Activated CD8-positive, alpha-beta T cell treated with anti-CD3 and anti-CD28 coated beads, Interleukin-2, amount 10 ng/mL, durations not matched to agents 7 days and 5 days (primary cell): ENCODE data around the gene ATP13A2. TPM values are rescaled to one million over a fixed set of nuclear protein-coding genes. Genes with fewer than 3 reads are reported as not detected.

ENCODE experiments used
- ATAC-seq: fragments of 150-1000 bp; cut with Tn5 transposase; one replicate; pipeline ENCODE4 v1.10.0; 2021; ENCODE audit warnings: moderate library complexity
- CTCF ChIA-PET: fragments of 350-600 bp; sonication (Branson Sonifier 250); formaldehyde crosslinking; loops from one replicate; lab custom pipeline; 2021; ENCODE audit warnings: antibody characterized with exemption; lab: Charles Lee
- POLR2A ChIA-PET: fragments of 350-600 bp; sonication (Branson Sonifier 250); formaldehyde crosslinking; loops from one replicate; lab custom pipeline; 2021; ENCODE audit warnings: antibody characterized with exemption; lab: Charles Lee
- DNase-seq: peaks from one replicate; pipeline ENCODE4 v3.0.0-alpha.2; 2020
- H3K27ac Mint-ChIP-seq: one replicate; pipeline ENCODE4 v1.8.0; 2021; ENCODE audit warnings: mild to moderate bottlenecking, mixed read lengths
- H3K27me3 Mint-ChIP-seq: one replicate; pipeline ENCODE4 v1.8.0; 2021; ENCODE audit warnings: low read depth, mixed read lengths
- H3K36me3 Mint-ChIP-seq: one replicate; pipeline ENCODE4 v1.8.0; 2021; ENCODE audit warnings: low read depth, mixed read lengths
- H3K4me1 Mint-ChIP-seq: one replicate; pipeline ENCODE4 v1.8.0; 2021; ENCODE audit warnings: low read depth, mixed read lengths
- H3K4me3 Mint-ChIP-seq: one replicate; pipeline ENCODE4 v1.8.0; 2021; ENCODE audit warnings: mild to moderate bottlenecking, mixed read lengths
- H3K9me3 Mint-ChIP-seq: one replicate; pipeline ENCODE4 v1.8.0; 2022; ENCODE audit warnings: mixed read lengths; ENCODE audit not compliant: insufficient read depth
- total RNA-seq, 2 experiments: library from RNA; stranded (reverse); gene quantifications; one replicate each; pipeline ENCODE4 v1.2.3, GENCODE V29; 2021

Gene ATP13A2
- total RNA-seq, 2 experiments from 2014 or later, result 42.7 to 51.4 TPM

- ATAC-seq (no peak), DNase-seq (no peak)
- Mint-ChIP-seq H3K9me3 (no peaks in the 10 kb centered on the region), H3K36me3 (no peaks in the 10 kb centered on the region), H3K27ac (no peak overlapping the region), H3K4me1 (peaks cover 3% of the 10 kb centered on the region), H3K4me3 (no peak overlapping the region), H3K27me3 (peaks cover 7% of the 10 kb centered on the region)
- ChIA-PET POLR2A (interaction anchor here (0.5 kb wide), 1 partner anchor 41 kb away, joined by 3 read pairs; no protein-coding TSS in a partner anchor), CTCF (interaction anchor here (1.0 to 1.2 kb wide), 3 partner anchors 14 to 16 kb away, joined by 3 to 5 read pairs (median 4); no protein-coding TSS in a partner anchor)
Measured at GRCh38 chr1:16975838-16976237, 35.9 kb downstream of the ATP13A2 start.

GRCh38 chr1:16975211-16975610, 36.5 kb downstream of the ATP13A2 start:
- DNase-seq, result no peak
- H3K27me3 Mint-ChIP-seq, result peaks cover 5% of the 10 kb centered on the region
- H3K9me3 Mint-ChIP-seq, result no peaks in the 10 kb centered on the region
- H3K36me3 Mint-ChIP-seq, result no peaks in the 10 kb centered on the region
- ATAC-seq, result no peak
- CTCF ChIA-PET, result interaction anchor here (1.2 kb wide), 1 partner anchor 15 kb away, joined by 5 read pairs; no protein-coding TSS in a partner anchor
- H3K27ac Mint-ChIP-seq, result no peak overlapping the region
- H3K4me3 Mint-ChIP-seq, result no peak overlapping the region
- H3K4me1 Mint-ChIP-seq, result no peaks in the 10 kb centered on the region
- POLR2A ChIA-PET, result no interaction called here

- Mint-ChIP-seq H3K9me3 (no peaks in the 10 kb centered on the region), H3K36me3 (no peaks in the 10 kb centered on the region), H3K27ac (no peak overlapping the region), H3K4me3 (no peak overlapping the region), H3K4me1 (no peaks in the 10 kb centered on the region), H3K27me3 (no peaks in the 10 kb centered on the region)
- ChIA-PET CTCF (no interaction called here), POLR2A (no interaction called here)
- no peak for DNase-seq
- no peak for ATAC-seq
Measured at GRCh38 chr1:16973215-16973614, 38.5 kb downstream of the ATP13A2 start.

GRCh38 chr1:16972189-16972895, 39.4 kb downstream of the ATP13A2 start:
- H3K27me3 Mint-ChIP-seq, result no peaks in the 10 kb centered on the region
- CTCF ChIA-PET, result interaction anchor here (1.1 kb wide), 1 partner anchor 12 kb away, joined by 3 read pairs; no protein-coding TSS in a partner anchor
- no peaks in the 10 kb centered on the region for H3K4me1 Mint-ChIP-seq
- no peak overlapping the region for H3K4me3 Mint-ChIP-seq
- no peak overlapping the region for H3K27ac Mint-ChIP-seq
- H3K9me3 Mint-ChIP-seq, result no peaks in the 10 kb centered on the region
- POLR2A ChIA-PET, result interaction anchor here (1.1 kb wide), 1 partner anchor 12 kb away, joined by 3 read pairs; no protein-coding TSS in a partner anchor
- ATAC-seq (no peak), DNase-seq (no peak)
- H3K36me3 Mint-ChIP-seq, result no peaks in the 10 kb centered on the region

GRCh38 chr1:16971341-16972188, 40.2 kb downstream of the ATP13A2 start:
- ChIA-PET POLR2A (interaction anchor here (1.1 kb wide), 1 partner anchor 11 kb away, joined by 3 read pairs; no protein-coding TSS in a partner anchor), CTCF (interaction anchor here (1.1 kb wide), 1 partner anchor 11 kb away, joined by 3 read pairs; no protein-coding TSS in a partner anchor)
- H3K36me3 Mint-ChIP-seq, result no peaks in the 10 kb centered on the region
- no peaks in the 10 kb centered on the region for H3K4me1 Mint-ChIP-seq
- H3K4me3 Mint-ChIP-seq, result no peak overlapping the region
- H3K27me3 Mint-ChIP-seq, result no peaks in the 10 kb centered on the region
- ATAC-seq (no peak), DNase-seq (no peak)
- no peaks in the 10 kb centered on the region for H3K9me3 Mint-ChIP-seq
- no peak overlapping the region for H3K27ac Mint-ChIP-seq

GRCh38 chr1:16970132-16970910, 41.4 kb downstream of the ATP13A2 start:
- H3K9me3 Mint-ChIP-seq, result no peaks in the 10 kb centered on the region
- DNase-seq, result no peak
- H3K4me3 Mint-ChIP-seq, result no peak overlapping the region
- no peaks in the 10 kb centered on the region for H3K27me3 Mint-ChIP-seq
- no peak for ATAC-seq
- no peak overlapping the region for H3K27ac Mint-ChIP-seq
- CTCF ChIA-PET, result interaction anchor here (0.6 kb wide), 1 partner anchor 10 kb away, joined by 3 read pairs; no protein-coding TSS in a partner anchor
- no peaks in the 10 kb centered on the region for H3K36me3 Mint-ChIP-seq
- no peaks in the 10 kb centered on the region for H3K4me1 Mint-ChIP-seq
- POLR2A ChIA-PET, result no interaction called here

GRCh38 chr1:16969651-16970050, 42.1 kb downstream of the ATP13A2 start:
- no peak for DNase-seq
- Mint-ChIP-seq H3K36me3 (no peaks in the 10 kb centered on the region), H3K27ac (no peak overlapping the region), H3K27me3 (no peaks in the 10 kb centered on the region), H3K9me3 (no peaks in the 10 kb centered on the region), H3K4me1 (no peaks in the 10 kb centered on the region), H3K4me3 (no peak overlapping the region)
- ChIA-PET POLR2A (no interaction called here), CTCF (interaction anchor here (0.6 kb wide), 1 partner anchor 9 kb away, joined by 3 read pairs; no protein-coding TSS in a partner anchor)
- no peak for ATAC-seq

- Mint-ChIP-seq H3K27ac (no peak overlapping the region), H3K9me3 (no peaks in the 10 kb centered on the region), H3K36me3 (no peaks in the 10 kb centered on the region), H3K4me1 (no peaks in the 10 kb centered on the region), H3K4me3 (no peak overlapping the region), H3K27me3 (no peaks in the 10 kb centered on the region)
- ChIA-PET CTCF (no interaction called here), POLR2A (no interaction called here)
- ATAC-seq (no peak), DNase-seq (no peak)
Measured at GRCh38 chr1:16969057-16969611, 42.6 kb downstream of the ATP13A2 start.

GRCh38 chr1:16968372-16968771, 43.4 kb downstream of the ATP13A2 start:
- Mint-ChIP-seq H3K9me3 (no peaks in the 10 kb centered on the region), H3K4me3 (no peak overlapping the region), H3K36me3 (no peaks in the 10 kb centered on the region), H3K4me1 (no peaks in the 10 kb centered on the region), H3K27me3 (no peaks in the 10 kb centered on the region), H3K27ac (no peak overlapping the region)
- ChIA-PET CTCF (no interaction called here), POLR2A (no interaction called here)
- DNase-seq (no peak), ATAC-seq (no peak)

GRCh38 chr1:16967962-16968361, 43.8 kb downstream of the ATP13A2 start:
- Mint-ChIP-seq H3K27ac (no peak overlapping the region), H3K27me3 (no peaks in the 10 kb centered on the region), H3K36me3 (no peaks in the 10 kb centered on the region), H3K4me1 (no peaks in the 10 kb centered on the region), H3K4me3 (no peak overlapping the region), H3K9me3 (no peaks in the 10 kb centered on the region)
- POLR2A ChIA-PET, result no interaction called here
- CTCF ChIA-PET, result interaction anchor here (1.3 kb wide), 1 partner anchor 12 kb away, joined by 3 read pairs; no protein-coding TSS in a partner anchor
- no peak for DNase-seq
- ATAC-seq, result no peak

GRCh38 chr1:16967095-16967575, 44.6 kb downstream of the ATP13A2 start:
- H3K27ac Mint-ChIP-seq, result no peak overlapping the region
- no peak overlapping the region for H3K4me3 Mint-ChIP-seq
- no peaks in the 10 kb centered on the region for H3K36me3 Mint-ChIP-seq
- H3K9me3 Mint-ChIP-seq, result no peaks in the 10 kb centered on the region
- ATAC-seq (no peak), DNase-seq (no peak)
- no peaks in the 10 kb centered on the region for H3K4me1 Mint-ChIP-seq
- ChIA-PET CTCF (interaction anchor here (0.8 to 1.3 kb wide), 4 partner anchors 11 to 81 kb away, joined by 3 to 6 read pairs (median 3); no protein-coding TSS in a partner anchor), POLR2A (no interaction called here)
- no peaks in the 10 kb centered on the region for H3K27me3 Mint-ChIP-seq
